ENCODE results near the gene UBAP2L.
"Not testable (repeated sequence)": the region's sequence is repeated elsewhere in the genome, so short reads cannot be mapped to it uniquely, and the experiment has no call there.

UBAP2L gene

DNA sequence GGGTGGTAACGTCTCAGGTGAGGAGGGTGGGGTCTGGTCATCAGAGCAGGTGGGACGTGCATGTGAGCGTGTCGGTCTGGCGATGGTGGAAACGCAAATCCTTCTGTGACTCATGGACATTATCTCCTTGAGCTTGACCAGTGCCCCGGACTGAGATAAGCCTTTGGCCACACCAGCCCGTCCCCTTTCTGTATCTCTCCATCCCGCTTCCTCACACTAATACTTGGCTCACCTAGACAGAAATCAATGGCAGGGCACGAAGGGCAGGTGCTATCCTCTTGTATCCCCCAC, 92.3 kb downstream of the UBAP2L start:
- Histone ChIP-seq H3K4me1 (no peaks in the 10 kb centered on the region), H3K9me3 (no peaks in the 10 kb centered on the region; the same call in 1 of the 2 replicates), H3K4me3 (ENCODE audit: low read depth, low read length) (no peak overlapping the region), H3K27me3 (no peaks in the 10 kb centered on the region), H3K36me3 (no peaks in the 10 kb centered on the region)
- TF ChIP-seq CTCF (IDR thresholded peaks at IDR 0.05; ENCODE audit: low read depth, low read length): no peak
- no peak for DNase-seq

DNA sequence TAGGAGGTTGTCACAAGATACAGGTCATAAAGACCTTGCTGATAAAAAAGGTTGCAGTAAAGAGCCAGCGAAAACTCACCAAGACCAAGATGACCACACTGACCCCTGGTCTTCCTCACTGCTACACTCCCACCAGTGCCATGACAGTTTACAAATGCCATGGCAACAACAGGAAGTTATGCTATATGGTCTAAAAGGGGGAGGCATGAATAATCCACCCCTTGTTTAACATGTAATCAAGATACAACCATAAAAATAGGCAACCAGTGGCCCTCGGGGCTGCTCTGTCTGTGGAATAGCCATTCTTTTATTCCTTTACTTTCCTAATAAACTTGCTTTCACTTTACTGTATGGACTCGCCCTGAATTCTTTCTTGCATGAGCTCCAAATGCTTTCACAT, 93.5 kb downstream of the UBAP2L start:
- H3K36me3 ChIP-seq; H3K4me3 ChIP-seq (ENCODE audit: low read depth, low read length); DNase-seq; H3K27me3 ChIP-seq; H3K9me3 ChIP-seq; H3K4me1 ChIP-seq: not testable (repeated sequence)

GRCh38 chr1:154316704-154317103, 95.9 kb downstream of the UBAP2L start:
- Histone ChIP-seq H3K4me3 (ENCODE audit: low read depth, low read length) (no peak overlapping the region), H3K27me3 (no peaks in the 10 kb centered on the region), H3K4me1 (peaks cover 6% of the 10 kb centered on the region), H3K36me3 (no peaks in the 10 kb centered on the region), H3K9me3 (no peaks in the 10 kb centered on the region; the same call in 1 of the 2 replicates)
- TF ChIP-seq CTCF (IDR thresholded peaks at IDR 0.05; ENCODE audit: low read depth, low read length): no peak
- DNase-seq: no peak

GRCh38 chr1:154318386-154318785, 97.6 kb downstream of the UBAP2L start:
- Histone ChIP-seq H3K36me3 (no peaks in the 10 kb centered on the region), H3K4me3 (ENCODE audit: low read depth, low read length) (no peak overlapping the region), H3K27me3 (no peaks in the 10 kb centered on the region), H3K4me1 (peaks cover 6% of the 10 kb centered on the region), H3K9me3 (no peaks in the 10 kb centered on the region; the same call in 1 of the 2 replicates)
- DNase-seq: no peak
- no peak for TF ChIP-seq CTCF (IDR thresholded peaks at IDR 0.05; ENCODE audit: low read depth, low read length)
